Hematopoietic multipotent progenitor cell treated with erythropoietin and hydrocortisone succinate and interleukin-3 and kit ligand, for 15 days (in vitro differentiated cells): ENCODE results near the gene PTF1A.

Experiments
- DNase-seq: peaks from one replicate; pipeline ENCODE4 v3.0.0-alpha.2; 2015; ENCODE audit warnings: low spot score

Gene PTF1A

DNA sequence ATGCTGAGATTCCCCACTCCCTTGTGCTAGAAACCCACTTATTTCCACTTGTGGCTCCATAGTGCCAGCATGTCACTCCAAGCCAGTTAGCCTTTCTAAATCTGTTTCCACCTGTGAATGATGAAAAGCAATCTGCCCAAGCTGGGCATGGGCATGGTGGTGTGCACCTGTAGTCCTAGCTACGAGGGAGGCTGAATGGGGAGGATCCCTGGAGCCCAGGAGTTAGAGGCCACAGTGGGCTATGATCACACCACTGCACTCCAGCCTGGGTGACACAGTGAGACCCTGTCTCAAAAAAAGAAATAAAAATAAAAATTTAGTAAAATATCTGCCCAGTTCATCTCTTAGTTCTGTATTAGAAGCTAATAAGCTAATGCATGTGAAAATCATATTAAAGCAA, 5.0 kb upstream of the PTF1A start:
- no peak for DNase-seq

- DNase-seq = no peak
These were observed 3.1 kb upstream of the PTF1A start for GRCh38 chr10:23189024-23189423.

DNA sequence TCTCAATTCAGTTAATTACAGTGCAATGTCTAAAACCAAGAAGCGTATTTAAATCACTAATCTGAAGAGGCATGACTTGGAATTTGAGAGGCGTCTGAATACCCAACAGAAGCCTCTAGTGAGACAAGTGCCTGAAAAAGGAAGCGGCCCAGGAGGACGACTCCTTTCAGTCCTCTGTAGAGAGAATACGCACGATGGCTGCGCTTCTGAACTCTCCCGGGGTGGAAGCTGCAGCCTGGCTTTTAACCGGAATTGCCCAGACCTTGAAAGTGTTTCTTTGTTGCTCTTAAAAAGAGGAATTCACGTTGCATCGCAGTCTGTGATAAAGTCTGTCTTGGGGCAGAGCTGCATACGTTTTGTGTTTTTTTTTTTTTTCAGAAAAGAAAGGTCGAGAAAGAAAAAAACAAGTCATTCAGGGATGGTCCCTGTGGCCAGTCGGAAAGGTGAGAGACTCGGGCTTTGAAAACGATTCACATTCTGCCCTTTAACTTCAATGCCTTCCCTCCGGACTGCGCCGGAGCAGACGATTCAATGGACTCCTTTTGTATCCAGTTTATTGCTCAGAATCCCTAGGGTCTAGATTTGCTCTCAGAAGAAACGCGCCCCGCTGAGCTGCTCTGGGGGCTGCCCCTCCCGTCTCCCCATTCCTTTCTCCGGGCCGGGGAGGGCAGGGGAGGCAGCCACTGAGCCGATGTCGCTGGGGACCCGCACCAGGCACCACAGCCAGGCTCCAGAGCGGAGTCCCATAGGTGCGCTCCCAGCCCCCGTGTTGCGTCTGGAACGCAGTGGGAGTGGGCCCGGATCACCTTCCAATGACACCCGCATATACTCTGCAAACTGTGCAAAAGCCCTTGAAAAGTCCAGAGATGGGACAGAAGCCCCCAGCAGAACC, 994 bp upstream of the PTF1A start:
- DNase-seq = no peak

- no peak for DNase-seq
These were observed 761 bp downstream of the PTF1A start for GRCh38 chr10:23192712-23193434.

GRCh38 chr10:23193435-23194074, 1.4 kb downstream of the PTF1A start:
- DNase-seq = no peak

- no peak for DNase-seq
These were observed 2.4 kb downstream of the PTF1A start for GRCh38 chr10:23194471-23194965.

DNA sequence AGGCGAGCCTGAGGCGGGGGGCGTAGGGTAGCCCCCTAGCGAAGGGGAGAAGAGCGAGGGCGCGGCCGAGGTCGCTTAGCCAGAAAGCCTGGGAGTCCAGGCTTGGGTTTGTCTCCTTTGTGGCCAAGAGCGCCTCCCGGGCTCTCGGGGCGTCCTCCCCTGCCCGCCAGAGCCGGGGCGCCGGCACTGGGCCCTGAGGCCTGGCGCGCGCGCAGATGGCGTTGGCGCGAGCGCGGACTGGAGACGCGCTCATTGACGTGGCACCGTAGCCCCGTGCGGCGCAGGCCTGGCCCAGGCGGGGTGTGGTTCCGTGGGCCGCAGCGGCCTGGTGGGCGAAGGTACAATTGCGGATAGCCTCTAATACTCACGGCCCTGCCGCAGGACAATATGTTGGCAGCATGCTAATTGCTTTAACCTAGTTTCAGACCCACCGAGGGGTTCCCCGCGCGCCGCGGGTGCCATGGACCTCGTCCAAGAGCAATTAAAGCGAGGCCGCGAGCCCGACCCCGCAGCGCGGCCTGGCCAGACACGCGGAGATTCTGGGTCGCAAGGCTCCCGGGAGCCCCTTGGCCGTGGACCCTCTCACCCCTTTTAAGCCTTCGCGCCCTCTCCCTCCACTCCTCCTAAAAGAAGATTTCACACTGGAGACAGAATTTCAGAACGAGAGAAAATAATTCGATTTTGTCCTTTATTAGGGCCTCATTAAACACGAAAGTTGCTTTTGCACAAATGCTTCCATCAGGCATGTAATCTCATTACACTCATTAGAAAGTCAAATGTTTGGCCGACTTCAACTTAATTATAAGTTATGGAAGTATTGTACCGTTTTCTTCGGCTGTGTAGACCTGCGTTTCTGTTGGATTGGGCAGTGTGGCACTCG, 3.1 kb downstream of the PTF1A start:
- no peak for DNase-seq

DNA sequence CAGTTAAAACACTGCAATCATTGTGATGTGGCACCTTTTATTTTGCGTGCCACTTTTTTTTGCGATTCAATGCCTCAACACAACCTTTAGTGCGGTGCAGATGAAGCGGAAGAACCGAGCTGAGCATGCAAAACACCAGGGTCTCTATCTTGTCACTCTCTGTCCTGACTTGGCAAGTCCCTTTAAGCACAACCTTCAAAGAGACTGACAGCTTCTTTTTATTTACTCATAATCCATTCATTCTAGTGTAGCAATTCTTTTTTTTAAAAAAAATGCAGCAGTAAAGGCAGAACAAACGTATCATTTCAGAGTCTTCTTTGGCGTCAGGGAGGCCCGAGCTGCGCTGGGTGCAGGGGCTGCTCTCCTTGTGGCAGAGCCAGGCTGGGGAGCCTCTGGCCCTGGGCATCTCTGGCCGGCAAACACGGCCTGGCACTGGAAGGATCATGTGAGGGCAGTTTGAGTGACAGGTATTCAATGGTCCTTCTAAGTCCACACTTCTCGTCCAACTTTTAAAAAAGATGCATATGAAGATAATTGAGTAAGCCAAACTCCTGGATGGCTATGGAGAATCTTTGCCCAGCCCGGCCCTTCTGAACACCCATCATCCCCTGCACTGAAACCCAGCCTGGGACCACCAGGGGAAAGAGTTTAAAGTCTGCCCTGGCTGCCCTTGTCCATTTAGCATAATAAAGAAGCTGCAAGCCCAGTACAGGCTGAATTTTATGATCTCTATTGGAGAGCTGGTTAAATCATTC, 3.9 kb downstream of the PTF1A start:
- DNase-seq = no peak

DNA sequence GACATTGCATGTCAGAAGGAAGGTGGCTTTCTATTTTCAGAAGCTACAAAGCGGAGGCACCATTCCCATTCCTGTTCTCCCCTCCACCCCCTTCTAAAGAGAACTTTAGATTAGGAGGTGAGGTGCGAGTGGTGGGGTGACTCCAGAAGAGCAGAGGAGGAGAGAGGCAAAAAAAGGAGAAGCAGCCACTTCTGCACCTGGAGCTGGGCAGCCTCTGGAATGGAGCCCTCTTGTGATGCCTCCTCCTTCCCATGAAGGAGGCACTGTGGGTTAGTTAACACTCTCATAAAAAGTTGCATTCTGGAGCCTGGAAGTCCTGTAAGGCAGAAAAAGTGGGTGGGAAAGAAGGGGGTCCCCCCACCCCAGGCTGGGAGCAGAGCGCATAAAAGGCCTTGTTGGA, 4.8 kb downstream of the PTF1A start:
- DNase-seq = no peak

- no peak for DNase-seq
These were observed 5.3 kb downstream of the PTF1A start for GRCh38 chr10:23197416-23197861.

DNA sequence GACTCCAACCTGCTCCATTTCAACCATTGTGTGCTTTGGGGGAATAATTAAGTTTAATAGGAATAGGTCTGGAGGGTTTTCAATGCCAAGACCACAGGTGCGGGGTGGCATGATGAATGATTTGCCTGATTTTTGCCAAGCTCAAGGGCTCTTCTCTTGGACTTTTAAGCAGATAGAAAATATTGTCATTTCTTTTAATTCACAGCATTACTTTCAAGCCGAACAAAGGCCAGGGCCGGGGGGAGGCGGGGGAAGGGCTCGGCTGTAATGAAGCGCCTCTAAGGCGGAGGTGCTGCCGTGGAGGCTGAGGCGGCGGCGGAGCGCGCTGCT, 6.5 kb downstream of the PTF1A start:
- DNase-seq = no peak

DNA sequence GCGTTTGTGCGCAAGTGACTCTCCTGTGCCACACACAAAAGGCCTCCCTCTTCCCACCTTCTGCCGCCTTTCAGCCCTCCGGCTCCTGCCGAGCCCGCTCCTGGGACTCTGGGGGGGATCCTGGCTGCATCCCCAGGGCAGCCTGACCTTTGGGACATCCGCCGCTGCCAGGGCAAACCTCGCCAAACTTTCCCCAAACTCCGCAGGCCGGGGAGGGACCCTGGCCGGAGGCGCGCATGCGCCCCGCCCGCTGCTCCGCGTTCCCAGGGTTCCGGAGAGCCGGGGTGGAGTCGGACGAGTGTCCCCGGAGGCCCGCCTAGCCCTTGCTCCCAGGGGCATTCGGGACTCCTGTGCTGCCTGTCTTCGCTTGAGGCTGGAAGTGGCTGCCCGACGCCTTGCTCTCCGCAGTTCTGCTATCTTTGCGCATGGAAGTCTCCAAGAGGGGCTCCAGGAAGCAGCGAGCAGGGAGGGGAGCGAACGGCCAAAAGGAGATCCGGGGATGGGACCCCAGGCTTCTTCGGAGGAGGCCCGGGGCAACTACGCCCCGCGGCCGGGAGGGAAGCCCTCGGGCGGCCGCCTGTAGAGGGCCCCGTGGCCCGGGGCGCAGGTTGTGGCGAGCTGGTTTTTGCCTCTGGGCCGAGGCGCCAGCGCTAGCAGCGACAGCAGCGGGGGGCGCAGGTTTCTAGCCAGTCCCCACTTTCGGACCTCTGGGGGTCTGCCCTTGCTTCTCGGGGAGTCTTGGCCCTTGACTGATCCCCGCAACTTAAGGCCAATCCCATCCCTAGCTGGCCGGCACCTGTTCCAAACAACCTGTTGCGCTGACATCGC, 7.0 kb downstream of the PTF1A start:
- DNase-seq = no peak

GRCh38 chr10:23199768-23200511, 7.8 kb downstream of the PTF1A start:
- DNase-seq = no peak

GRCh38 chr10:23200586-23200985, 8.5 kb downstream of the PTF1A start:
- DNase-seq = no peak

DNA sequence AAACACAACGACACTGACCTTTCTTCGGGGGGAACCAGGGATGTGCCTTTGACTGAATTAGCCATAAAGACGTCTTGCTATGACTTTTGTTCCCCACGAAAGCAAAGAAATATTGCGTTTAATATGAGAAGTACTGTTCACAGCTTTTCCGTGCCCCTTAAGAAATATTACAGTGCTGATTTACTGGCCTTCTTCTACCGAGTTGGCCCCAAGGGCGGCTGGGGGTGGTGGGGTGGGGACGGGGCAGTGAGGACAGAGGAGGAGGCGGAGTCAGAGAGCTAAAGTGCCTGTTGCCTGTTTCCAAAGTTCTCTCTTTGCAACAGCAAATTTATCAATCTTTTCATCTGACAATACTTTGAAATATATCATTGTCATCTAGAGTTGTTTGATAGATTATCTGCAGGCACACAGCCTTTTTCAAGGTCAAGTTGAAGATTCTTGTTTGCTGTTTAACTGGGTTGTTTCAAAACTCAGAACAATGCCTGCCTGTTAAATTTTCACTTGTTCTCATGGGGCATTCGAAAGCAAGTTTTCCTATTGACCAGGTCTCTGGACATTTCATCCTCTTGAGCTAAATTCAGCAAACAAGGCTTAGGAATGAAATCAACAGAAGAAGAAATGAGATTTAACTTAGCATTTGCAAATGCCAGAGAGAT, 9.0 kb downstream of the PTF1A start:
- no peak for DNase-seq

DNA sequence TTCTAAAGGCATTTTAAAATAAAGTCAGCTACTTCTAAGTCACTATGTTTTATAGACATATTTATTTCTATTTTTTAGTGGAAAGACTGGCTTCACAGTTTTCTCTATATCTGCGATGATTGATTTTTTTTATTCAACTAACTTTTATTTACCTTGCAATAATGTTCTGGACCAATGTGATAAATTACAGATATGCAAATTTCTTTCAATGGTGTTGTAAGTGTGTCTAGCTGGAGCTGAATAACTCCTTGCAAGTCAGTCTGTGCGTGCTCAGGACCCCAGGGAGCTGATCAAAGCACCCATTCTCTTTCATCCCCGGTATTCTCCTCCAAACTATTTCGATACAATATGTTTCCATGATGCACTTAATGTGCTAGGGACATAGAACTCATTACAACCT, 9.7 kb downstream of the PTF1A start:
- DNase-seq = no peak

- no peak for DNase-seq
These were observed 10.7 kb downstream of the PTF1A start for GRCh38 chr10:23202779-23203178.

DNA sequence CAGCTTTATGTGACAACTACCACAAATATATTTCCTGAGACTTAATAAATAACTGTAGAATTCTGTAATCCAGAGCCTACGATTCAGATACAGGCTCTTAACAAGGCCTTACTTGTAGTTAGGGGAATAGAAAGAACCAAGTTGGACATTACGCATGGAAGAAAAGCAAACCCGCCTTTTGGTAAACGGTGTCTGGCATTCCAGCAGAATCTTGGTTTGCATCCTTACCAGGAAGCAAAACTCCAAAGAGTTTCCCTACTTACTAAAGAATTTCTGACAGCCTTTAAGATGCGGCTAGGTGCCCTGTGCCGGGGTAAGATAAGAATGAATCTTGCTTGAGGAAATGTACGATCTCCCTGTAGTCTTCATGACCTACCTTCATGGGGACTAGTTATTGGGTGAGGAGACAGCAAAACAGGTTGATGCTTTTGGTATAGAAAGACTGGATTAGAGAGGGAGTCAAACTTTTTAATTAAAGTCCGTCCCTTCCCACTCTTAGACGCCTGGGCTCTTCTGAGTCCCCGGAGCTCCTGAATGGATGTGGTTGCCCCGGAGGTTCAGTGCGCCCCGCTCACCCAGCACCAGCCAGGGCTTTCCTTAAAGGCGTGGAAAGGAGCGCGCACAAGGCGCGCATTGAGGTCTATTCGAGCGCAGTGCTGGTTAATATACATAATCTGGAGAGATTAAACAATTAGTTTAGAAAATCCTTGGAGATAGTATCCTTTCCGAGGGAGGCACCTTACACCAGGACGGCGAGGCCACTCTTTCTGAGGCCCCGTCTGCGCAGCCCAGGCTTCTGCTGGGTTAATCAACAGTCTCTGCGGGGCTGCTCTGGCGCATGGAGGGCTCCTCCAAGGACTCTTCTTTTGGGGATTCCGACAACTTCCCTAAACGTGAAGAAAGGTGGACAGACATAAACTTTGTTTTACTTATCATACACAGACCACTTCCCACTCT, 11.5 kb downstream of the PTF1A start:
- no peak for DNase-seq
